Astrocyte (in vitro differentiated cells and primary cell): Measurements from ENCODE around the gene CNIH3. TPM values are rescaled to one million over a fixed set of nuclear protein-coding genes. Genes with fewer than 3 reads are reported as not detected.

Experiments
- DNase-seq: peaks from one replicate; pipeline ENCODE4 v3.0.0-alpha.2; 2010; ENCODE audit warnings: low read depth
- FAIRE-seq: peaks from 2 replicates; lab custom pipeline; 2011; peaks lifted over from hg19 to GRCh38; lab: Jason Lieb, UNC
- H2AFZ ChIP-seq: 2 replicates; pipeline ENCODE4 v1.6.0; 2012; ENCODE audit warnings: low read depth, low read length, inconsistent platforms
- H3K27ac ChIP-seq: 2 replicates; pipeline ENCODE4 v1.5.1; 2011; ENCODE audit warnings: low read depth, low read length, inconsistent platforms
- H3K27me3 ChIP-seq: 2 replicates; pipeline ENCODE4 v1.6.0; 2011; ENCODE audit warnings: low read length, inconsistent platforms; ENCODE audit not compliant: insufficient read depth
- H3K36me3 ChIP-seq: 2 replicates; pipeline ENCODE4 v1.5.1; 2011; ENCODE audit warnings: low read length, inconsistent platforms; ENCODE audit not compliant: insufficient read depth
- H3K4me1 ChIP-seq: 2 replicates; pipeline ENCODE4 v1.5.1; 2011; ENCODE audit warnings: low read length, inconsistent platforms; ENCODE audit not compliant: insufficient read depth
- H3K4me2 ChIP-seq: 2 replicates; pipeline ENCODE4 v1.6.0; 2012; ENCODE audit warnings: low read length, inconsistent platforms
- H3K4me3 ChIP-seq: 2 replicates; pipeline ENCODE4 v1.5.1; 2011; ENCODE audit warnings: low read depth, mild to moderate bottlenecking, low read length, inconsistent platforms; ENCODE audit not compliant: insufficient read depth
- H3K79me2 ChIP-seq: 2 replicates; pipeline ENCODE4 v1.6.0; 2012; ENCODE audit warnings: mild to moderate bottlenecking, low read length, inconsistent platforms; ENCODE audit not compliant: insufficient read depth
- H3K9ac ChIP-seq: 2 replicates; pipeline ENCODE4 v1.6.0; 2012; ENCODE audit warnings: mild to moderate bottlenecking, low read length, inconsistent platforms
- H3K9me3 ChIP-seq: 2 replicates; pipeline ENCODE4 v1.5.1; 2012; ENCODE audit warnings: low read depth, mild to moderate bottlenecking, low read length, inconsistent platforms; ENCODE audit not compliant: insufficient read depth
- H4K20me1 ChIP-seq: 2 replicates; pipeline ENCODE4 v1.6.0; 2012; ENCODE audit warnings: low read length, inconsistent platforms; ENCODE audit not compliant: insufficient read depth
- H3K27ac Mint-ChIP-seq: one replicate; pipeline ENCODE4 v1.8.0; 2021; ENCODE audit warnings: mild to moderate bottlenecking, mixed read lengths; ENCODE audit not compliant: unreplicated experiment
- H3K27me3 Mint-ChIP-seq: one replicate; pipeline ENCODE4 v1.8.0; 2021; ENCODE audit warnings: low read depth, mixed read lengths; ENCODE audit not compliant: unreplicated experiment
- H3K36me3 Mint-ChIP-seq: one replicate; pipeline ENCODE4 v1.8.0; 2021; ENCODE audit warnings: low read depth, mixed read lengths; ENCODE audit not compliant: unreplicated experiment
- H3K4me1 Mint-ChIP-seq: one replicate; pipeline ENCODE4 v1.8.0; 2021; ENCODE audit warnings: low read depth, mixed read lengths; ENCODE audit not compliant: unreplicated experiment
- H3K4me3 Mint-ChIP-seq: one replicate; pipeline ENCODE4 v1.8.0; 2021; ENCODE audit warnings: mild to moderate bottlenecking, moderate library complexity, mixed read lengths; ENCODE audit not compliant: unreplicated experiment
- H3K9me3 Mint-ChIP-seq: one replicate; pipeline ENCODE4 v1.8.0; 2021; ENCODE audit warnings: mild to moderate bottlenecking, mixed read lengths; ENCODE audit not compliant: unreplicated experiment
- CTCF ChIP-seq: IDR thresholded peaks from 2 replicates; pipeline ENCODE4 v1.5.1; 2011; ENCODE audit warnings: low read depth, mild to moderate bottlenecking, inconsistent platforms, low read length, moderate library complexity; ENCODE audit not compliant: insufficient read depth
- EZH2 ChIP-seq: IDR thresholded peaks from 2 replicates; pipeline ENCODE4 v1.6.1; 2012; ENCODE audit warnings: mild to moderate bottlenecking, low read length, inconsistent platforms; ENCODE audit not compliant: insufficient read depth
- total RNA-seq: library from RNA; stranded (reverse); gene quantifications from 2 replicates; pipeline ENCODE4 v1.2.1, GENCODE V29; 2021

Gene CNIH3
- total RNA-seq, 1 donor from 2014 or later = 7.7 TPM

- H4K20me1 ChIP-seq = no peaks in the 10 kb centered on the region
- H3K4me3 Mint-ChIP-seq = no peak overlapping the region
- H3K4me1 ChIP-seq = no peaks in the 10 kb centered on the region
- H3K27me3 ChIP-seq = no peaks in the 10 kb centered on the region
- TF ChIP-seq CTCF (no peak), EZH2 (no peak)
- no peak overlapping the region for H3K27ac Mint-ChIP-seq
- H2AFZ ChIP-seq = no peak overlapping the region
- H3K36me3 Mint-ChIP-seq = no peaks in the 10 kb centered on the region
- H3K9me3 ChIP-seq = no peaks in the 10 kb centered on the region
- no peak for DNase-seq
- peaks cover 12% of the 10 kb centered on the region for H3K27me3 Mint-ChIP-seq
- no peaks in the 10 kb centered on the region for H3K36me3 ChIP-seq
- no peak overlapping the region for H3K4me2 ChIP-seq
- H3K4me1 Mint-ChIP-seq = no peaks in the 10 kb centered on the region
- H3K4me3 ChIP-seq = no peak overlapping the region
- no peak overlapping the region for H3K9ac ChIP-seq
- H3K9me3 Mint-ChIP-seq = peaks cover 5% of the 10 kb centered on the region
- H3K79me2 ChIP-seq = no peaks in the 10 kb centered on the region
- H3K27ac ChIP-seq = no peak overlapping the region
- FAIRE-seq = no peak
Observed at GRCh38 chr1:224759135-224759534, 143.0 kb downstream of the CNIH3 start.

GRCh38 chr1:224759681-224760091 lies 143.6 kb downstream of the CNIH3 start:
- Mint-ChIP-seq H3K4me3 (no peak overlapping the region), H3K27ac (no peak overlapping the region), H3K9me3 (peaks cover 5% of the 10 kb centered on the region), H3K4me1 (no peaks in the 10 kb centered on the region), H3K36me3 (no peaks in the 10 kb centered on the region), H3K27me3 (peaks cover 12% of the 10 kb centered on the region)
- Histone ChIP-seq H3K27ac (no peak overlapping the region), H3K9ac (no peak overlapping the region), H3K36me3 (no peaks in the 10 kb centered on the region), H3K4me3 (no peak overlapping the region), H3K9me3 (no peaks in the 10 kb centered on the region), H4K20me1 (no peaks in the 10 kb centered on the region), H3K79me2 (no peaks in the 10 kb centered on the region), H2AFZ (no peak overlapping the region), H3K27me3 (no peaks in the 10 kb centered on the region), H3K4me1 (no peaks in the 10 kb centered on the region), H3K4me2 (no peak overlapping the region)
- TF ChIP-seq CTCF (no peak), EZH2 (no peak)
- no peak for FAIRE-seq
- no peak for DNase-seq

- Mint-ChIP-seq H3K27me3 (peaks cover 10% of the 10 kb centered on the region), H3K4me3 (no peak overlapping the region), H3K9me3 (peaks cover 5% of the 10 kb centered on the region), H3K4me1 (no peaks in the 10 kb centered on the region), H3K36me3 (no peaks in the 10 kb centered on the region), H3K27ac (no peak overlapping the region)
- no peak overlapping the region for H3K4me3 ChIP-seq
- no peak overlapping the region for H3K4me2 ChIP-seq
- DNase-seq = no peak
- TF ChIP-seq CTCF (no peak), EZH2 (no peak)
- H3K79me2 ChIP-seq = no peaks in the 10 kb centered on the region
- H4K20me1 ChIP-seq = no peaks in the 10 kb centered on the region
- no peaks in the 10 kb centered on the region for H3K9me3 ChIP-seq
- H2AFZ ChIP-seq = no peak overlapping the region
- no peaks in the 10 kb centered on the region for H3K27me3 ChIP-seq
- no peaks in the 10 kb centered on the region for H3K4me1 ChIP-seq
- no peak overlapping the region for H3K9ac ChIP-seq
- no peaks in the 10 kb centered on the region for H3K36me3 ChIP-seq
- H3K27ac ChIP-seq = no peak overlapping the region
- no peak for FAIRE-seq
Observed at GRCh38 chr1:224760163-224760562, 144.0 kb downstream of the CNIH3 start.
